ENCODE data around the gene MYG1.

MYG1 gene, protein sequence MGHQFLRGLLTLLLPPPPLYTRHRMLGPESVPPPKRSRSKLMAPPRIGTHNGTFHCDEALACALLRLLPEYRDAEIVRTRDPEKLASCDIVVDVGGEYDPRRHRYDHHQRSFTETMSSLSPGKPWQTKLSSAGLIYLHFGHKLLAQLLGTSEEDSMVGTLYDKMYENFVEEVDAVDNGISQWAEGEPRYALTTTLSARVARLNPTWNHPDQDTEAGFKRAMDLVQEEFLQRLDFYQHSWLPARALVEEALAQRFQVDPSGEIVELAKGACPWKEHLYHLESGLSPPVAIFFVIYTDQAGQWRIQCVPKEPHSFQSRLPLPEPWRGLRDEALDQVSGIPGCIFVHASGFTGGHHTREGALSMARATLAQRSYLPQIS

DNA sequence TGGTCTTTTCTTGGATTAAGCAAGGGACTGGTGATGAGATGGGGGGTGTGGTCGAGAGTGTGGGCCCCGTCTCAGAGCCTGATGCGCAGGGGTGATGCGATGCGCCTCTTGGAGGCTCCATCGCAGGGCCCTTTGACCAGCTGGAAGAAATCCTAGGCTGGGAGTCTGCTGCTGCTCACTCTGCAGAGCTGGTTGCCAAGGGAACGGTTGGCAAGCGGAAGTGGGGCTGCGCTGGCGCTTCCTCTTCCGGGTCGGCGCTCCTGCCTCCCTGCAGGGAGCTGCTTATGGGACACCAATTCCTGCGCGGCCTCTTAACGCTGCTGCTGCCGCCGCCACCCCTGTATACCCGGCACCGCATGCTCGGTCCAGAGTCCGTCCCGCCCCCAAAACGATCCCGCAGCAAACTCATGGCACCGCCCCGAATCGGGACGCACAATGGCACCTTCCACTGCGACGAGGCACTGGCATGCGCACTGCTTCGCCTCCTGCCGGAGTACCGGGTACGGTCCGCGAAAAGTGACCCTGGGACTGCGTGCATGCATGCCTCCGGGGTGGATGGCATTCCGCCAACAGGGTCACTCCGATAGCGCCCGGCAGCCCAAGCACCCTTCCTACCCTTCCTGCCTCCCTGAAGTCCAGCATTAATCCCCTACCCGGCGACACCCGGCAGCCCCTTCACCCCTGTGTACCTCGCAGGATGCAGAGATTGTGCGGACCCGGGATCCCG, at the start of gene MYG1:
MYG1 (plus strand) TSS at position 242 of the 727 bp plus-strand sequence; CDS start at position 285, 43 bp downstream.
- in situ Hi-C loops (cut with MboI; ENCODE audit: low pct_unique_long_range_greater_than_20kb, low sequenced_read_pairs): loop anchor here (25.0 kb wide), 1 partner anchor 237 kb away; the partner anchor contains the start of gene TNS2
- DNase-seq: peak; percentile 95

DNA sequence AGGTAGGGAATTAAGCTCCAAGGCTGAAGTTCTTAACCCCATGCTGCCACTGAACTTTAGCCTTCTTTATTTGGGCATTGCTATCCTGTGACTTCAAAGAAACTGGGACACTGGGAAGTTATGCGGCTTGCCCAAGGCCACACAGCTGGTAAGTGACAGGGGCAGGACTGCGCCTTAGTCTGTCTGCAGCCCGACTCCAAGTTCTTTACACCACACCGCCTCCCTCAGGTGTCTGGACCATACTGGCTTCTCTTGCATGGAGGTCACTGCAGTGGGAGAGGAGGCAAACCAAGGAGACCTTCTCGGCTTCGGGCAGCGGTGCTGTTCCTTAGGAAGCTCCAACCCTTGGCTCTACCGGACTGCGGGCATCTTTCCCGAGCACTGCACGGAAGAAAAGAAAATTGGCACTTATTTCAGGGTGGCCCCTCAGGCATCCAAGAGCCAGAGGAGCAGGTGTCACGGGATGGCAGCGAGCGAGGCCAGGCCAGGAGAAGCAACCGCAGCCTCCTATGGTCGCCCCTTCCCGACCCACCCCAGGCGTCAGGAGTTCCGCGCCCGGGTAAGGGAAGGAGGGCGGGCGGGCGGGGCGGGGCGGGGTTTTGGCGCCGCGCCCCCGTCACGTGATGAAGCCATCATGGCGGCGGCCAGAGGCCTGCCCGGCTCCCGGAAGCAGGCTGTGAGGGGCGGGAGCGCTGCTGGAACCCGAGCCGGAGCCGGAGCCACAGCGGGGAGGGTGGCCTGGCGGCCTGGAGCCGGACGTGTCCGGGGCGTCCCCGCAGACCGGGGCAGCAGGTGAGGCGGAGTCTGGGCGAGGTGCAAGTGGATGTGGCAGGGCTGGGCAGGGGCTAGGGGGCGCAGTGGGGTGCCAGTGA, 47.8 kb upstream of the MYG1 start:
- in situ Hi-C loops (cut with MboI; ENCODE audit: low pct_unique_long_range_greater_than_20kb, low sequenced_read_pairs): no loop called here

DNA sequence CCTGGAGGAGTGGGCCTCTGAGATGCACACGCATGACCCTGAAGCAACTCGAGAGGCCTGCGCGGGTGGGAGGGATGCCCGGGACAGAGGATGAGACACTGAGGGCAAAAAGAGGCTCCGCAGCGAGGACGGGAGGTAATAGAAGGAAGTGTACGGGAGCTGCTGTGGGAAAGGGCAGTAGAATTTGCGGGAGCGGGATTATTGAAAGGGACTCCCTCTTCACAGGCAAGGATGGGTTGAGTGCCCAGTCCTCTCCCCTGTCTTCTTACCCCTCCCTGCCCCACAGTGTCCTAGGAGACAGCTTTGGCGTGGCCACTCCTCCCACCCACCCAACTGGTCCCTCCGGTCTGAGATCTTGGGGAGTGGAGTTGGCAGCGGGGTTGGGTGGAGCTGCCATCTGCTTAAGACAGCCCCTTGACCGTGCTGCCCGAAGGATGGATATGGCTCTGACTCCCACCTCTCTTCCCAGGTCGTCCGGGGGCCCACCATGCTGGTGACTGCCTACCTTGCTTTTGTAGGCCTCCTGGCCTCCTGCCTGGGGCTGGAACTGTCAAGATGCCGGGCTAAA, 47.1 kb upstream of the MYG1 start:
- in situ Hi-C loops (cut with MboI; ENCODE audit: low pct_unique_long_range_greater_than_20kb, low sequenced_read_pairs): no loop called here

More for the DNA sequence above, 47.8 kb upstream of the MYG1 start:
- DNase-seq: peak; percentile 58

DNA sequence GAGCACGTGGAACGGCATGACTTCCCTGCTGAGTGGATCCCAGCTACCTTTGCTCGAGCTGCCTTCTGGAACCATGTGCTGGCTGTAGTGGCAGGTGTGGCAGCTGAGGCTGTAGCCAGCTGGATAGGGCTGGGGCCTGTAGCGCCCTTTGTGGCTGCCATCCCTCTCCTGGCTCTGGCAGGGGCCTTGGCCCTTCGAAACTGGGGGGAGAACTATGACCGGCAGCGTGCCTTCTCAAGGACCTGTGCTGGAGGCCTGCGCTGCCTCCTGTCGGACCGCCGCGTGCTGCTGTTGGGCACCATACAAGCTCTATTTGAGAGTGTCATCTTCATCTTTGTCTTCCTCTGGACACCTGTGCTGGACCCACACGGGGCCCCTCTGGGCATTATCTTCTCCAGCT, 46.2 kb upstream of the MYG1 start:
- in situ Hi-C loops (cut with MboI; ENCODE audit: low pct_unique_long_range_greater_than_20kb, low sequenced_read_pairs): no loop called here

More for the DNA sequence above, 47.1 kb upstream of the MYG1 start:
- no peak for DNase-seq

DNA sequence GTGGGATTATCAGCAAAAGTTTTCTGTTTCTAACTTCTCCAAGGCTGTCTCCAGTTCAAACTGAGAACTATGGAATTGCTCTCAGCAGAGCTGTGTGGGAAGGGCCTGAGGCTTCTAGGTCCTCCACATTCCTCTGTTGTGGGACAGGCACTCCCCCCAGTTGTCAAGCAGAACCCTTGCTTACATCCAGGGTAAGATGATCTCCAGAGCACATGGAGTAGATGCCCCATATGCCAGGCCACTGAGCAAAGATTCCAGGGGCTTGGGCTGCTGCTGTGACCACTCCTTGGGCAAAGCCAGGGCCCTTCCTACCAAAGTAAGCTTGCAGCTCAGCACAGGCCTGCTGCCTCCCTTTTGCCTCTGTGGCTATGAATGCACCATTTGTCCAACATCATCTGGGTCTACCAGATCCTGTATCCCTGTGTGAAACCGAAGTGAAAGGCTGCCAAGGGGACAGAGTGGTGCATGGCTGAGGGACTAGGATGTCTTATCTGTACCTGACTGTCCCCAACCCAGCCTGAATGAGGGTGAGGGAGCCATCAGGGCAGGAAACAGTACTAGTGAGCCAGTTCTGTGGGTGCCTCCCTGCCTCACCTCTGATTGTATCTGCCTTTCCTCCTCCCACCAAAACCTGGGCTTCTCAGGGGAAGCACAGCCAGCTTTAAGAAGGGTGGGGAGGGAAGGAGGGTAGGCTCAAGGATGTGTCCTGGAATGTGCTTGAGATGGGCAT, 44.5 kb upstream of the MYG1 start:
- in situ Hi-C loops (cut with MboI; ENCODE audit: low pct_unique_long_range_greater_than_20kb, low sequenced_read_pairs): no loop called here
- DNase-seq: no peak

More for the DNA sequence above, 46.2 kb upstream of the MYG1 start:
- DNase-seq: no peak

DNA sequence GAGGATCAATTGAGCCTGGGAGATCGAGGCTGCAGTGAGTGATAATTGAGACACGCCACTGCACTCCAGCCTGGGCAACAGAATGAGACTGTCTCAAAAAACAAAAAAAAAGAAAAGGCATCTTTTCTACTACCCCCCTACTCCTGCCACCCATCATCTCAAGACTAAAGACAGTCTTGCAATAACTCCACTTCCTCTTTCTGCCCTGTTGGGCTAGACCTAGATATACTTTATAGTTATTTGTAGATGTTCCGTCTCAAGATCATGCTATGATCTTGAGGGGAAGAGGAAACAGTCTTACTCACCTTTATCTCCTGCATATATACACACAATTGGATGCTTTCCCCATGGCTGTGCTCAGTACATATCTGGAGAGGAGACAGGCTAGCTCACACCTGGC, 43.5 kb upstream of the MYG1 start:
- in situ Hi-C loops (cut with MboI; ENCODE audit: low pct_unique_long_range_greater_than_20kb, low sequenced_read_pairs): no loop called here
- DNase-seq: peak; percentile 78

DNA sequence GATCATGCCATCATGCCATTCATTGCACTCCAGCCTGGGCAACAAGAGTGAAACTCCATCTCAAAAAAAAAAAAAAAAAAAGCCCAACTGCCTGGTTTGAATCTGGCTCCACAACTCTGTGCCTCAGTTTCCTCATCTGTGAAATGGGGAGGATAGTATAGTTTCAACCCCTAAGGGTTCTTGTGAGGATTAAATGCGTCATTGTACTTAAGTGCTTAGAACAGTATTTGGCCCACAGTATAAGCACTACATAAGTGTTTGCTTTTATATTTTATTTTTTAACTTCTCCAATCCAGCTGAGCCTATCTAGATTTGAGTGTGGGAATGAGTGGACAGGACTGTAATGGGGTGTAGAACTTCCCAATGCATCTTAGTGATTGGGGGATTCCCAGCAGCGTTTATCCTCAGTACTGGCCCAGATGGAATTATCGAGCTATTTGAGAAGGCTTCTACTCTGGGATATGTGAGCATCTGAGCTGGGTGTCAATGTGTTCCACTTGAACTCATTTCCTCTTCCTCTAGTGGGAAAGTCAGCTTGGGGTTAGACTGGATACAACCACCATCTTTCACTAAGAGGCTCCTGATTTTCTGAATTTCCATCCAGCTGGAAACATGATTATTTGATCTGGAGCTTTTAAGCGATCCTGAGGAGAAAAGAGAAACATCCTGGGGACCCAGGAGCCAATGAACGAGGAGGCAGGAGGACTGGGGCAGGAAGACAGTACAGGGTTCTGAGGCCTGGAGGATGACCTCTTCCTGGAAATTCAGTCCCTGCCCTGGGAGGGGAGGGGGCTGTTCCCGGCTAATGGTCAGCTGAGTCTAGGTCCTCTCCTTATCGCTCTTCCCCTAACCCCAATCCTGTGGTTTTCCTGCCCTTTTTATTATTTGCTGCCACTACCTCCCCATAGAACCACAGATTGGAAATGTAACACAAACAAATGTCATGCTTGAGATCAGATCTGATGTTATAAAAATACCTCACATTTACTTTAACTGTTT, 40.7 kb upstream of the MYG1 start:
- in situ Hi-C loops (cut with MboI; ENCODE audit: low pct_unique_long_range_greater_than_20kb, low sequenced_read_pairs): no loop called here
- DNase-seq: no peak

DNA sequence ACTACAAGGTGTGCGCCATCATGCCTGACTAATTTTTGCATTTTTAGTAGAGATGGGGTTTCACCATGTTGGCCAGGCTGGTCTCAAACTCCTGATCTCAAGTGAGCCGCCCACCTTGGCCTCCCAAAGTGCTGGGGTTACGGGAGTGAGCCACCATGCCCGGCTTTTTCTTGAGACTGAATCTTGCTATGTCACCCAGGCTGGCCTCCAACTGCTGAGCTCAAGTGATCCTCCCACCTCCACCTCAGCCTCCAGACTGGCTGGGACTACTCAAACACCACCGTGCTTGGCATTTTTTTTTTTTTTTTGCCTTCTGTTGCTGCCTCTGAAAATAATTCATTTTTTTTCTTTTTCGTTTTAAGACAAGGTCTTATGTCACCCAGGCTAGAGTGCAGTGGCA, 39.6 kb upstream of the MYG1 start:
- in situ Hi-C loops (cut with MboI; ENCODE audit: low pct_unique_long_range_greater_than_20kb, low sequenced_read_pairs): no loop called here
- DNase-seq: no peak

DNA sequence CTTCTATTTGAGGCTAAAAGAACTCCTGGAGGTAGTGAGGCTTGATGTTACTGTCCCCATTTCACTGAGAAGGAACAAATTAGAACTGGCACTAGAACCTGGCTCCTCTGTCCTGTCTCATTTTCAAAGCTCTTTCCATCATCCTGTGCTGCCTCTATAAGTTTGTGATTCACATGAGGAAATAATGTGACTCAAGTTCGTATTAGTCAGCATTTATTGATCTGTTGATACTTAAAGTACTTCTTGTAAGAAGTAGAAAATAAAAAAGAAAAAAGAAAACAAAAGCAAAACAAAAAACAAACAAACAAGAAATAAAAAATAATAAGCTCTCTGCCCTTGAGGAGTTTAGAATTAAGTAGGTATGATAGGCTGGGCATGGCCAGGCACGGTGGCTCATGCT, 33.7 kb upstream of the MYG1 start:
- no peak for DNase-seq
- in situ Hi-C loops (cut with MboI; ENCODE audit: low pct_unique_long_range_greater_than_20kb, low sequenced_read_pairs): no loop called here

DNA sequence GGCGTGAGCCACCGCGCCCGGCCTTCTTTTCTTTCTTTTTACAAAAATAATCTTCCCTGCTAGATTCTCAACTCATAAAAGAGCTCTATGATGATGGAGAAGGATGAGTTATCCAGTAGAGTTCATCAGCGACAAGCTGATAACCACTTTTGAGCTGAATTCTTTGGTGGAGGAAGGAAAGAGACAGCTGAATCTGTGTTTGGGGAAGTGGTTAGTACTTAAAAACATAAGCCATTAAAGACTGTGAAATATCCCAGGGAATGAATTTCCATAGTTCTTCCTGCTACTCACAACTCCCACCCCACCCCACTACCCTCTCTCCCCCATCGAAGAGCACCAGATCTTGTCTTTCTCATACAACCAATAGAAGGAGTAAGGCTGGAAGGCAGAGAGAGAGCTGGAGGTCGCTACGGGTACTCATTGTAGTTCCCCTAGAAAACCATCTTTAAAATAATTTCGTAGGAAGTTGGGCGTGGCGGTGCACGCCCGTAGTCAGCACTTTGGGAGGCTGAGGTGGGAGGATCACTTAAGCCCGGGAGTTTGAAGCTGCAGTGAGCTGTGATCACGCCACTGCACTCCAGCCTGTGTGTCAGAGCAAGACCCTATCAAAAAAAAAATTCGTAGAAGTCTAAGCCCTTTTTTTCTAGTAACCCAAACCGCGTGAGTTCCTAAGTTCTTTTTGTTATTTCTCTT, 32.0 kb upstream of the MYG1 start:
- peak; percentile 60 for DNase-seq

DNA sequence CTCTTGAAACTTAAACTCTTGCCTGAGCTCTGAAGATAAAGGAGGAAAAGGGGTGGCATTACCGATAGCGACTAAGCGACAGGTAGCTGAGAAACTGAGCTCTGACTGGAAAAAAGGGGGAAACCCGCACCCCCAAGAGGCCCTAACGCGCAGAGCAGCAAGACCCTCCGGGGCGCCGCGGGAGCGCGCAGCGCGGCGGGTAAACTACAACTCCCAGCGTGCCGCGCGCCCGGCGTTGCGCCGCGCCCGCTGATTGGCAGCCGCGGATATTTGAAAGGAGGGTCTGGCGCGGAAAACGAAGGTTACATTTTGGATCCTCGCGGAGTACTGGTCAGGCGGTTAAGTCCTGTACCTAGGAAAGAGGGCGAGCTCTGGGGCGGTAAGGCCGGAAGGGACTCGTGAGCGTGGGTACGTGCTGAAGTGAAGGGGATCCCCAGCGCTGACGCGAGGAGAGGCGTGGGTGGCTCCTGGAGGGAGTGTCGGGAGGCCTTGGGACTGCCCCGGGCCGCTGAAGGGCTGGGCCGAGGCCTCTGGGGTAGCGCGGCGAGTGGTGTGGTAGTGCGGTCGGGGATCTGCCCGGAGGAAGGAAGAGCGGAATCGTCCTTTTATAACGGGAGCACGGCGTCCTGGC, 31.4 kb upstream of the MYG1 start, which contains the start of gene ESPL1:
ESPL1 (plus strand) TSS at position 301 of the 631 bp plus-strand sequence. CDS start 468 bp downstream, outside the sequence.
- in situ Hi-C loops (cut with MboI; ENCODE audit: low pct_unique_long_range_greater_than_20kb, low sequenced_read_pairs): no loop called here
- DNase-seq: peak; percentile 88

More for the DNA sequence above, 32.0 kb upstream of the MYG1 start:
- in situ Hi-C loops (cut with MboI; ENCODE audit: low pct_unique_long_range_greater_than_20kb, low sequenced_read_pairs): no loop called here

DNA sequence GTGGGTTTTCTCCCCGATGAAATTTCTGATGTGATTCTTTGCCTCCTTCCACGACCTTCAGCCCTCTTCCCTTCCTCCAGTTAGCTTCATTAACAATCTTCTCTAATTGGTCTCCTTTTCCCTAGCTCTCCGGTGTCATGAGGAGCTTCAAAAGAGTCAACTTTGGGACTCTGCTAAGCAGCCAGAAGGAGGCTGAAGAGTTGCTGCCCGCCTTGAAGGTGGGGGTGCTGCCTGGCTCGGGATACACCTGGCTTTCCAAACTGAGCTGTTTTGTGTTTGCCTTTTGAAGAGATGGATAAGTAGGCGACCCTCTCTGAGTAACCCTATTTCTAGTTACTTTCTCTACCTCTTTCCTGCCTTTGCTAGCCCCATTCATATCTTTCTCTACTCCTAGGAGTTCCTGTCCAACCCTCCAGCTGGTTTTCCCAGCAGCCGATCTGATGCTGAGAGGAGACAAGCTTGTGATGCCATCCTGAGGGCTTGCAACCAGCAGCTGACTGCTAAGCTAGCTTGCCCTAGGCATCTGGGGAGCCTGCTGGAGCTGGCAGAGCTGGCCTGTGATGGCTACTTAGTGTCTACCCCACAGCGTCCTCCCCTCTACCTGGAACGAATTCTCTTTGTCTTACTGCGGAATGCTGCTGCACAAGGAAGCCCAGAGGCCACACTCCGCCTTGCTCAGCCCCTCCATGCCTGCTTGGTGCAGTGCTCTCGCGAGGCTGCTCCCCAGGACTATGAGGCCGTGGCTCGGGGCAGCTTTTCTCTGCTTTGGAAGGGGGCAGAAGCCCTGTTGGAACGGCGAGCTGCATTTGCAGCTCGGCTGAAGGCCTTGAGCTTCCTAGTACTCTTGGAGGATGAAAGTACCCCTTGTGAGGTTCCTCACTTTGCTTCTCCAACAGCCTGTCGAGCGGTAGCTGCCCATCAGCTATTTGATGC, 30.6 kb upstream of the MYG1 start:
- in situ Hi-C loops (cut with MboI; ENCODE audit: low pct_unique_long_range_greater_than_20kb, low sequenced_read_pairs): no loop called here
- DNase-seq: no peak

DNA sequence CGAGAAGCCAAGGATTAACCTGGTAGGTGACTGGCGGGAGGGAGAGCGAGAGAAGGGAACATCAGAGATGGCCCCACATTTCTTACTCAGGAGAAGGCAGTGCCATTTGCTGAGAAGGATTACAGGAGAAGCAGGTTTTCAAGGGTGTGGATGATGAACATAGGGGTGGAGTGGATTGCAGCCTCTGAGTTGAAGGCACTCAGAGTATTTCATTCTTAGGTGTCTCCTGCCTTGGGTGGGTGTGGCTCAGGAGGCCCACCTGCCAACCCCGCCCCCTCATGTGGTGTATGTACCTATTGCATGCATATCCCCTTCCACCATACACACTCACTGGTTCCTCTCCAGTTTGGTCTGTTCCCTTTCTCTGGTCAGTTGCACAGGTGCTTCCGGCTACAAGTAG, 25.1 kb upstream of the MYG1 start:
- in situ Hi-C loops (cut with MboI; ENCODE audit: low pct_unique_long_range_greater_than_20kb, low sequenced_read_pairs): no loop called here
- DNase-seq: no peak

DNA sequence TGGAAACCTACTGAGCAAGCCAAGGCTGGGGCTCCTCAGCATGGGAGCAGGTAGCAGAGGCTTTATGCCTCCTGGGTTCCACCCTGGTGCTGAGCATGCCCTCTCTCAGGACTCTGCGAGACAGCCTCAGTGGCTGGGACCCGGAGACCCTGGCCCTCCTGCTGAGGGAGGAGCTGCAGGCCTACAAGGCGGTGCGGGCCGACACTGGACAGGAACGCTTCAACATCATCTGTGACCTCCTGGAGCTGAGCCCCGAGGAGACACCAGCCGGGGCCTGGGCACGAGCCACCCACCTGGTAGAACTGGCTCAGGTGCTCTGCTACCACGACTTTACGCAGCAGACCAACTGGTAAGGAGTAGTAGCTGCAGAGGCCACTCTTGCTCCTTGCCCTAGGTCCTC, 23.0 kb upstream of the MYG1 start:
- in situ Hi-C loops (cut with MboI; ENCODE audit: low pct_unique_long_range_greater_than_20kb, low sequenced_read_pairs): loop anchor here (25.0 kb wide), 1 partner anchor 214 kb away; the partner anchor contains the start of gene TNS2
- DNase-seq: no peak

DNA sequence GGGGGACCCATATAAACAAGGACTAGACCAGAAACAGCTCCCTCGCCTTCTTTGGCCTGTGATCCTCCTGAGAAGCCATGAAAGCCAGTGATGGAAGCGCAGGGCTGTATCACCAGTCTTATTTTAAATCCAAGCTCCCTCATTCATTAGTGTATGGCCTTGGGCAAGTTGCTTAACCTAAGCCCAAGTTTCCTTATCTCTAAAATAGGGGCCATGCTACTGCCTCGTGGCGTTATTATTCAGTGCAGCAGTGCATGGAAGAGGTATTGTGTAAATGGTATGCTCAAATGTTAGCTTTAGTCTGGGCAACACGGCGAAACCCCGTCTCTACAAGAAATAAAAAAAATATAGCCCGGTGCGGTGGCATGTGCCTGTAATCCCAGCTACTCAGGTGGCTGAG, 21.5 kb upstream of the MYG1 start:
- in situ Hi-C loops (cut with MboI; ENCODE audit: low pct_unique_long_range_greater_than_20kb, low sequenced_read_pairs): loop anchor here (25.0 kb wide), 1 partner anchor 216 kb away; the partner anchor contains the start of gene TNS2
- no peak for DNase-seq

All from KBM-7 (cell line).